Measurements from ENCODE around the gene NACA2.

The NACA2 gene

GRCh38 chr17:61543786-61544415, 47.1 kb downstream of the NACA2 start:
- no peak overlapping the region for H3K27ac ChIP-seq
- H3K27me3 ChIP-seq = peaks cover 44% of the 10 kb centered on the region
- H3K4me3 ChIP-seq (ENCODE audit: low read depth in 1 of 2, low read length in 1 of 2) = no peak overlapping the region
- no peaks in the 10 kb centered on the region for H3K4me1 ChIP-seq (ENCODE audit: control insufficient read depth in 1 of 2, insufficient read depth in 1 of 2, low read depth in 1 of 2, low read length in 1 of 2)
- no peaks in the 10 kb centered on the region for H3K9me3 ChIP-seq
- no peaks in the 10 kb centered on the region for H3K36me3 ChIP-seq
- TF ChIP-seq CTCF (IDR thresholded peaks at IDR 0.05) = no peak

DNA sequence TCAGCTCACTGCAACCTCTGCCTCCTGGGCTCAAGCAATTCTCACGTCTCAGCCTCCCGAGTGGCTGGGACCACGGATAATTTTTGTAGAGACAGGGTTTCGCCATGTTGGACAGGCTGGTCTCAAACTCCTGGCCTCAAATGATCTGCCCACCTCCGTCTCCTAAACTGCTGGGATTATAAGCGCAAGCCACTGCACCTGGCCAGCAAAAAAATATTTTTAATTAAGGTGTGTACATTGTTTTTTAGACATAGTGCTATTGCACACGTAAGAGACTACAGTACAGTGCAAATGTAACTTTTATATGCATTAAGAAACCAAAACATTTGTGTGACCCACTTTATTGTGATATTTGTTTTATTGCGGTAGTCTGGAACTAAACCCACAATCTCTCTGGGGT, 49.0 kb downstream of the NACA2 start:
- no peak overlapping the region for H3K27ac ChIP-seq
- H3K9me3 ChIP-seq = no peaks in the 10 kb centered on the region
- no peak for TF ChIP-seq CTCF (IDR thresholded peaks at IDR 0.05)
- no peaks in the 10 kb centered on the region for H3K36me3 ChIP-seq
- no peak overlapping the region for H3K4me3 ChIP-seq (ENCODE audit: low read depth in 1 of 2, low read length in 1 of 2)
- no peaks in the 10 kb centered on the region for H3K4me1 ChIP-seq (ENCODE audit: control insufficient read depth in 1 of 2, insufficient read depth in 1 of 2, low read depth in 1 of 2, low read length in 1 of 2)
- H3K27me3 ChIP-seq = peaks cover 25% of the 10 kb centered on the region

- Histone ChIP-seq H3K27me3 (peaks cover 14% of the 10 kb centered on the region), H3K27ac (no peak overlapping the region), H3K36me3 (no peaks in the 10 kb centered on the region), H3K4me3 (ENCODE audit: low read depth in 1 of 2, low read length in 1 of 2) (no peak overlapping the region), H3K4me1 (ENCODE audit: control insufficient read depth in 1 of 2, insufficient read depth in 1 of 2, low read depth in 1 of 2, low read length in 1 of 2) (no peaks in the 10 kb centered on the region), H3K9me3 (no peaks in the 10 kb centered on the region)
- no peak for TF ChIP-seq CTCF (IDR thresholded peaks at IDR 0.05)
These were observed 50.1 kb downstream of the NACA2 start for GRCh38 chr17:61540874-61541273.

Data from neutrophil (primary cell).